HTERT RPE-1 (cell line): ENCODE results near the gene OR2AT4.
"Not testable (repeated sequence)": the region's sequence is repeated elsewhere in the genome, so short reads cannot be mapped to it uniquely, and the experiment has no call there.

Experiments
- in situ Hi-C: fragments of 300-500 bp; cut with MboI; formaldehyde crosslinking; loops from 4 replicates; pipeline ENCODE4 v1.14.3; 2020; ENCODE audit warnings: low sequenced_read_pairs

Gene OR2AT4

DNA sequence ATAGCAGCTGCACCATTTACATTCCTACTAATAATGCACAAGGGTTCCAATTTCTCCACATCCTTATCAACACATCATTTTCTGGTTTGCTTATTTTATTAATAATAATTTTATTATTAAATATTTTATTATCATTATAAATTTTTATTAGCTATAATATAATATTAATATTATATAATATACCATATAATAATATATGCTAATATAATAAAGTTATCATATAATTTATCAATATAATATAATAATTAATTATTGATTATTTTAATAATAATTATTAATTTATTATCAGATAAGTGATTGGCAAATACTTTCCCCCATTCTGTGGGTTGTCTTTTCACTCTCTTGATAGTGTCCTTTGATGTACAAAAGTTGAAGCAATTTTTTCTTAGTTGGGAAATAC, 27.7 kb downstream of the OR2AT4 start:
- in situ Hi-C loops: no loop called here

DNA sequence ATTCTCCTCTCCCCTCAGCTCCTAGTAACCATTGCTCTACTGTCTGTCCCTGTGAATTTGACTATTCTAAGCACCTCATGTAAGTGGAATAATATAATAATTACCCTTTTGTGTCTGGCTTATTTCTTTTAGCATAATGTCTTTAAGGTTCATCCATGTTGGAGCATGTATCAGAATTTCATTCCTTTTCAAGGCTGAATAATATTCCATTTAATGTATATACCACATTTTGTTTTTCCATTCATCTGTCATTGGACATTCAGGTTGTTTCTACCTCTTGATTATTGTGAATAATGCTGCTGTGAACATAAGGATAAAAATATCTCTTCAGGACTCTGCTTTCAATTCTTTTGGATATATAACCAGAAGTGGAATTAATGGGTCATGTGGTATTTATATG, 28.1 kb downstream of the OR2AT4 start:
- in situ Hi-C loops: no loop called here

DNA sequence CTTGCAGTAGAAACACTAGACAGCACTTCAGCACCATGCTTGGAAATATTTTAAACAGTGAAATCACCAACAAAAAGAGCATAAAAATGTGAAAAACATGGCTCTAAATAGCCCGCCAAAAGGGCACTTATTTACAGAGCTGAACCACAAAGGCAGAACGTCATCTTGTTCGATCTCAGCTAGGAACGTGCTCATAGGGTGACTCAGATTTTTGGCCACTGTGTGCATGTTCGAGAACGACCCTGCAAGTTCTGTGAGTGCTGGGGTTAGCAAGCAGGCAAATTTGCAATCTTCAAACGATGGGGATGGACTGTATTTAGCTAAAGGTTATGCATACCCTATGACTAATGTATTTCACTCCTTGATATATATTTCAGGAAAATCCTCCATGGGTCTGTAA, 30.6 kb downstream of the OR2AT4 start:
- in situ Hi-C loops: no loop called here

DNA sequence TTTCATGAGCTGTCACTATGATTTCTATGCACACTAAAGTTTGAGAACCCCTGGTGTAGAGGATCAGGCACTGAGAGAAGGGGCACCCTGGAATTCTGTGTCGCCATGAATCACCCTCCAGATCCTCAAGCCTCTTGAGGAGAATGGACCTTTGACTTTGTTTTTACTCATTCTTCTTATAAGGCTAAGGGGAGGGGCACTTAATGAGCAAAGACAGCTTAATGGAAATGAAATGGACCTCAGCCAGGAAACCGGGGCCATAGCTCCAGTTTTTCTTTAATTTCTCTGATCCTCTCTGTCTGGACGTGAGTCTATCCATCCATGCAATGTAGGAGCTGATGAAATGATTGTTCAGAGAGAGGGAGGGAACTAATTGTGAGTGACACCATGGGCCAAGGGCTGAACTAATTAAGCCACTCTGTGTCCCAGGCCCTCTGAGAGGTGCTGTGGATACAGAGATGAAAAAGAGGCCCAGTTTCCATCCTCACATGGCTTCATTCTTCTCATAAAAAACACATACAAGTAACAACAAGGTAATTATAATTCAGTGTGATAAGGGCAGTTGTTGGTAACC, 32.8 kb downstream of the OR2AT4 start:
- in situ Hi-C loops: no loop called here

DNA sequence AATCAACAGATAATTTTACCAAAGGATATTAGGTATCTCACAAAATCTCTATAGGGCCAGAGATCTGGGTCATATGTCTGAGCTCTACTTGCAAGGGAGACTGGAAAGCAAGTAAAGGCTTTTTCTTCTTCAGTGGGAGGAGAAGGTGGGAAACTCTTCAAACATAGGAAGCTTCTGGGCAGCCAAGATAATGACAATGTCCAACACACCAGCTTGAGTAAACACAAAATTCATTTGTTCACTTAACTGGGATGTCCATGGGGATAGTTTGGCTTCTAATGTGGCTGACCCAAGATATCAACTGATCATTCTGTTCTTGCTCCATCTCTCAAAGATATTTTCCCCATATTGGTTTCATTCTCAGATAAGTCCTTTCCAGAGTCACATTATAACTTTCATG, 37.4 kb downstream of the OR2AT4 start:
- in situ Hi-C loops: no loop called here

DNA sequence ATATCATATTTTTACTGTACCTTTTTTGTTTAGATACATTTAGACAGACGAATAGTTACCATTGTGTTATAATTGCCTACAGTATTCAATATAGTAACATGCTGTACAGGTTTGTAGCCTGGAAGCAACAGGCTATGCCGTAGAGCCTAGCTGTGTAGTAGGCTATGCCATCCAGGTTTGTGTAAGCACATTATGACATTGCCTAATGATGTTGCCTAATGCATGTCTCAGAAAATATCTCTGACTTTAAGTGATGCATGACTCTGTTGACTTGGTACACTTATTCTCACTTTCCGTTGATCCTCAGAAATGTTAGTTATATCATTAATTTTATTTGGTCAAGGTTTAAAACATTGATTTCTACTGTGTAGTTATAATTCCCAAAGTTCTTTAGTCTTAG, 39.9 kb downstream of the OR2AT4 start:
- in situ Hi-C loops: no loop called here

DNA sequence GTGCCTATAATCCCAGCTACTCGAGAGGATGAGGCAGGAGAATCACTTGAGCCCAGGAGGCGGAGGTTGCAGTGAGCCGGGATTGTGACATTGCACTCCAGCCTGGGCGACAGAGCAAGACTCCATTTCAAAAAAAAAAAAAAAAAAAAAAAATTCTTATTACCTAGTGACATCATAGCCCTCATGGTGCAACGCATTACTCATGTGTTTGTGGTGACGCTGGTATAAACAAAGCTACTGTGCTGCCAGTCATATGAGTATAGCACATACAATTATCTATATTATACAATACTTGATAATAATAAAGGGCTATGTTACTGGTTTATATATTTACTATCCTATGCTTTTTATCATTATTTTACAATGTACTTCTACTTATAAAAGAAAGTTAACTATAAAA, 41.2 kb downstream of the OR2AT4 start:
- in situ Hi-C loops: no loop called here

DNA sequence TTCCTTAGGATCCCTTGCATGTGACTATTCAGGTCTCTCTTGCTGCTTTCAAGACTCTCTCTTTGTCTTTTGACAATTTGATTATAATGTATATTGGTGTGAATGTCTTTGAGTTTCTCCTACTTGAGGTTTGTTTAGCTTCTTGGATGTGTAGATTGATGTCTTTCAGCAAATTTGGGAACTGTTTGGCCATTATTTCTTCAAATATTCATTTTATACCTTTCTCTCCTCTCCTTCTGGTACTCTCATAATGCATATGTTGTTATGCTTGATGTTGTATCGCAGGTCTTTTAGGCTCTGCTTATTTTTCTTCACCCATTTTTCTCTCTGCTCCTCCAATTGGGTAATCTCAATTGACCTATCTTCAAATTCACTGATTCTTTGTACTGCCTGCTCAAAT, 44.2 kb downstream of the OR2AT4 start:
- in situ Hi-C loops: no loop called here

DNA sequence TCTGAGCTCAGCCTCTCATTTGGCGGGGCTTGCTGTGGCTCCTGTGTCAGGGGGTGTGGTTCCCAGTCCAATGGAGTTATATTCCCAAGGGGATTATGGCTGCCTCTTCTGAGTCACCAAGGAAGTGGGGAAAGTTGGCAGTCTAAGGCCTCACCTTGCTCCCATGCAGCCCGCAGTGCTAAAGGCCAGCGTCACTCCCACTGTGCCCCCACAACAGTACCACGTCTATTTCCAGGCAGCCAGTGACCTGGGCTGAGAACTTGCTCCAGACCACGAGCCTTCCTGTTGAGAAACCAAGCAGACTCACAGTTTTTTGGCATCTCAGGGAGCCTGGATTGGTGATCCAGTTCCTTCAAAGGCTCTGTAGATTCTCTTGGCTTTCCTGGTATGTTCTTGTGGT, 45.6 kb downstream of the OR2AT4 start:
- in situ Hi-C loops: no loop called here

DNA sequence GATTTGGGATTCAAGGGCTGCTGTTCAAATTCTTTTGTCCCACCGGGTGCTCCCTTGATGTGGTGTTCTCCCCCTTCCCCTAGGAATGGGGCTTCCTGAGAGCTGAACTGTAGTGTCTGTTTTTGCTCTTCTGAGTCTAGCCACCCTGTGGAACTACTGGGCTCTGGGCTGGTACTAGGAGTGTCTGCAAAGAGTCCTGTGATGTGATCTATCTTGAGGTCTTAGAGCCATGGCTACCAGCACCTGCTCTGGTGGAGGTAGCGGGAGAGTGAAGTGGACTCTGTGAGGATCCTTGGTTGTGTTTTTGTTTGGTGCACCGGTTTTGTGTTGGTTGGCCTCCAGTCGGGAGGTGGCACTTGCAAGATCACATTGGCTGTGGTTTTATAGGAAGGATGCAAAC, 46.2 kb downstream of the OR2AT4 start:
- in situ Hi-C loops: no loop called here

DNA sequence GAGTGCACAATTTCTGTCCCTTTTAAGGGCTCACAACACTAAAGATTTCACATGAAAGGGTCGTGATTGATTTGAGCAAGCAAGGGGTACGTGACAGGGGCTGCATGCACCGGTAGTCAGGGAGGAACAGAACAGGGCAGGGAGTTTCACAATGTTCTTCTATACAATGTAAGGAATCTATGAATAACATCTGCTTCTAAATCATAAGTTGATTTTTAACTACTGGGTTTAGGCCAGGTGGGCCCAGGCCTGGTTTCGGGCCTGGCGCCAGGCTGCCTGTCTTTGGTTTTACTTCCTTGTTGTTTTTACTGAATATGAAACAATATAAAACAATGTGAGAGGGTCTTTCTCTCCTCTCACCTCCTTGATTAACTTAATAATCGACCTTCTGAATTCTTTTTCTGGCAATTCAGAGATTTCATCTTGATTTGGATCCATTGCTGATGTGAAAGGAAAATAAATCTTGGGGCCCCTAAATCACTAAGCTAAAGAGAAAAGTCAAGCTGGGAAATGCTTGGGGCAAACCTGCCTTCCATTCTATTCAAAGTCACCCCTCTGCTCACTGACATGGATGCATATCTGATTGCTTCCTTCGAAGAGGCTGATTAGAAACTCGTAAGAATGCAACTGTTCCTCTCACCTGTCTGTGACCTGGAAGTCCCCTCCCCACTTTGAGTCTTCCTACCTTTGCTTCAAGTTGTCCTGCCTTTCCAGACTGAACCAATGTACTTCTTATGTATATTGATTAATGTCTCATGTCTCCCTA, 47.0 kb downstream of the OR2AT4 start:
- in situ Hi-C loops: not testable (repeated sequence)

DNA sequence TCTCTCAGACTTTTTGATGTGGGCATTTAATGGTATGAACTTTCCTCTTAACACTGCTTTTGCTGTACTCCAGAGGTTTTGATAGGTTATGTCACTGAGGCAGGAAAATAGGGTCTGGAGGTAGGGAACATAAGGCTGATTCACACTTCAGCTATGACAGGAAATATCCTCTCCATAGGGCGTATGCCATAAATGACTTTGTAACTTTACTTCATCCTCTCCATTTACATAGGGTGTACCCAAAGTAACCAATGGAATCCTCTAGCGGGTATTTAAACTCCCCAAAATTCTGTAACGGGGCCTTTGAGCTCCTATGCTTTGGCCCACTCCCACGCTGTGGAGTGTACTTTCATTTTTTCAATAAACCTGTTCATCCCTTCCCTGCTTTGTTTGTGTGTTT, 49.5 kb downstream of the OR2AT4 start:
- in situ Hi-C loops: no loop called here

DNA sequence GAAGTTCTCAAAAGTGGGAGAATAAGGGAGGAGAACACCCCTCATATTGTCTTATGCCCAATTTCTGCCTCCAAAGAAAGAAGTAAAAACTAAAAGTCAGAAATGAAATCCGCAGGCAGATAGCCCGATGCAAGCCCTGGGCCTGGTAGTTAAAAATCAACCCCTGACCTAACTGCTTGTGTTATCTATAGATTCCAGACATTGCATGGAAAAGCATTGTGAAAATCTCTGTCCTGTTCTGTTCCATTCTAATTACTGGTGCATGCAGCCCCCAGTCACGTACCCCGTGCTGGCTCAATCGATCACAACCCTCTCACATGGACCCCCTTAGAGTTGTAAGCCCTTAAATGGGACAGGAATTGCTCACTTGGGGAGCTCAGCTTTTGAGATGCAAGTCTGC, 50.0 kb downstream of the OR2AT4 start:
- in situ Hi-C loops: not testable (repeated sequence)

DNA sequence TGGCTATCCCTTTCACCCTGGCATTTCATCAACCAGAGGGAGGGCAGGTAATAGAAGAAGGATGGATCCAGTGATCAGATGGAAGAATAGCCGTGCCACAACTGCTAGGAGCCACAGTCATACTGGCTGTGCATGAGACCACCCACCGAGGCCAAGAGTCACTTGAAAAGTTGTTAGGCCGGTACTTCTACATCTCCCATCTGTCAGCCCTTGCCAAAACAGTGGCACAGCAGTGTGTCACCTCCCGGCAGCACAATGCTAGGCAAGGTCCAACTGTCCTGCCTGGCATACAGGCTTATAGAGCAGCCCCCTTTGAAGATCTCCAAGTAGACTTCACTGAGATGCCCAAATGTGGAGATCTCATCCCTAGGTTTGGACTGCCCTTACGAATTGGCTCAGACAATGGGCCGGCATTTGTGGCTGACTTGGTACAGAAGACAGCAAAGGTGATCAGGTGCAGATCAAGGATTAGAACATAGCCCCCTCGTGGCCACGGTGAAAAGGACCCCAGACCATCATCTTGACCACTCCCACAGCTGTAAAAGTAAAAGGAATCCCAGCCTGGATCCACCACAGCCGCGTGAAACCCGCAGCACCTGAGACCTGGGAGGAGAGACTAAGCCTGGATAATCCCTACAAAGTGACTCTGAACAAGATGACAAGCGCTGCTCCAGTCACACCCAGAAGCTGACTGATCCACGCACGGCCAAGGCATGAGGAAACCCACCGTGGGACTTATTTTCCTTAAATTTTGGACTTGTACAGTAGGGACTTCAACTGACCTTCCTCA, 52.1 kb downstream of the OR2AT4 start:
- in situ Hi-C loops: not testable (repeated sequence)

DNA sequence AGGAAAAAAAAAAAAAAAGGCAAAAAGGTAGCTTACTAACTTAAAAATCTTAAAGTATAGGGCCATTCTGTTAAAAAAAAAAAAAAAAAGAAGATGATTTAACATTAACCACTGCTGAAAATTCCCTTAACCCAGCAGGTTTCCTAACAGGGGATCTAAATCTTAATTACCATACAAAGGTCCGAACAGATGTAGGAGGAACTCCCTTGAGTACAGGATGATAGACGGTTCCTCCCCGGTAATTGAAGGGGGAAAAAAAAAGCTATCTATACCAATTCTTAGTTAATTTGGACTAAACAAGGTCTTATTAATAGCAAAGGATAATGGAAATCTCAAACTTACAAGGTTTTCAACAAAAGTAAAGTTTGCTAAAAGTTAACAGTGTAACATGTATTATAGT, 54.9 kb downstream of the OR2AT4 start:
- in situ Hi-C loops: not testable (repeated sequence)

DNA sequence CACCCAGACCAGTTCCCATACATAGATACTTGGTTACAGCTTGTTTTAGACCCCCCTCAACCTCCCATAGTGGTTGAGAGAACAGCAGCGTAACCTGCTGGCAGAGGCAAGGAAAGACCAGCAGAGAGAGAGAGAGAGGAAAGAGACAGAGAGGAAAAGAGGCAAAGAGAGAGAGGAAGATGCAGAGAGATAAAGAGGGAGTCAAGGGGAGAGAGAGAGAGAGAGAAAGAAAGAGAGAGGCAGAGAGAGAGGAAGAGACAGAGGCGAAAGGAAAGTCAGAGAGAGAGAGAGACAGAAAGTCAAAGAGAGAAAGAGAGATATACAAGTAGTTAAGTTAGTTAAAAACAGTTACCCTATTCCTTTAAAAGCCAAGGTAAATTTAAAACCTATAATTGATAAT, 55.4 kb downstream of the OR2AT4 start:
- in situ Hi-C loops: no loop called here

DNA sequence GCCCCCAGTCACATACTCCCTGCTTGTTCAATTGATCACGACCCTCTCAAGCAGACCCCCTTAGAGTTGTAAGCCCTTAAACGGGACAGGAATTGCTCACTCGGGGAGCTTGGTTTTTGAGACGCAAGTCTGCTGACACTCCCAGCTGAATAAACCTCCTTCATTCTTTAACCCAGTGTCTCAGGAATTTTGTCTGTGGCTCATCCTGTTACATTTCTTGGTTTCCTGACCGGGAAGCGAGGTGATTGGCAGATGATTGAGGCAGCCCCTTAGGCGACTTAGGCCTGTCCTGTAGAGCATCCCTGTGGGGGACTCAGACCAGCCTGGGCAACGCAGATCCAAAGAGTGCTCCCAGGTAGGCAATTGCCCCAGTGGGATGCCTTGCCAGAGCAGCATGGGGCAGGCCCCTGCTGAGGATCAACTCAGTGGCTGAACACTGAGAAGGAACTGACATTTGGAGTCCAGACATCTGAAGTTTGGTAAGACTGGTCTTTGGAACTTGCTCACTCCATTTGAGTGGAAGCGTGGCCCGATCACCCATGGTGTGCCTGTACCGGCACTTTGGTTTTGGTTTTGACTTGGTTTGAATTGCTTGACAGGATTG, 56.4 kb downstream of the OR2AT4 start:
- in situ Hi-C loops: no loop called here

DNA sequence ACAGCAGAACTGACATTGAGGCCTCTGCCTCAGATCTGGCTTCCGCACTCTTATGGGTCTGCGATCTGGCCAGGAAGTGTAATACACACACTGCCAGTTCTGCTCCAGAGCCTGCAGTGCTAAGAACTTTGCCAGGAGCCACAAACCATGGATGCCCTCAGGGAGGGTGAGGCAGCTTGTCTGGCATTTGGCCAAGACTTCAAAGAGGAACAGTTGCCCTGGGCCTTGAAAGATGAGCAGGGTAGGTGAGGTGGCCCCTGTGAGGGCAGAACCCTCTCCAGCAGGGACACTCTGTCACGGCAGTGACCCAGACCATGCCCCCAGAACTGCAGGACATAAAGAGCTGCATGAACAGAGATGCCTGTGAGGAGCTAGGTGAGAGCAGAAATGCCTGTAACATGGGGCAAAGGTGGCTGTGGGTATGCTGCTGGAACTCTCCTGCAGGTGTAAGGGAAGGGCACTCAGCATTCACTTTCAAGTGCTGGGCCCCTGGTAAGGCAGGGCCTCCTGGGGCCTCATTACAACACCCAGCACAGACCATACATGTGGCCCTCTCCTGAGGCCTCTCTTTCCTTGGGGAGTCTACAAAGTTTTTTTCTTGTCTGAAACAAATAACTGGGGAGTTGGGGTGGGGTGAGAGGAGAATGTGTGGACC, 60.6 kb downstream of the OR2AT4 start:
- in situ Hi-C loops: no loop called here

DNA sequence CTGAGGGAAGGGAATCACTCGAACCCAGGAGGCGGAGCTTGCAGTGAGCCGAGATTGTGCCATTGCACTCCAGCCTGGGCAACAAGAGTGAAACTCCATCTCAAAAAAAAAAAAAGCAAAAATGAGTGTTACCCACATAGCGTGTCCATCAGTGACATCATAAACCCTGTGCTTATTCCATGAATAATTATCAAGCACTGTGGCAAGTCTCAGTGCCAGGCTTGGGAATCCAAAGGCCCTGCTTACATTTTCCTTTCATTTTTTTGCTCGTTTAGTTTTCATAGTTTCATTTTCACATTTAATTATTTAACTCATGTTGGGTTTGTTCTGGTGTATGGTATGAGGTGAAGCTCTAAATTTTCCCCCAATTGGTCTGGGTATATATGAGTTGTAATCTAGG, 61.4 kb downstream of the OR2AT4 start:
- in situ Hi-C loops: no loop called here

DNA sequence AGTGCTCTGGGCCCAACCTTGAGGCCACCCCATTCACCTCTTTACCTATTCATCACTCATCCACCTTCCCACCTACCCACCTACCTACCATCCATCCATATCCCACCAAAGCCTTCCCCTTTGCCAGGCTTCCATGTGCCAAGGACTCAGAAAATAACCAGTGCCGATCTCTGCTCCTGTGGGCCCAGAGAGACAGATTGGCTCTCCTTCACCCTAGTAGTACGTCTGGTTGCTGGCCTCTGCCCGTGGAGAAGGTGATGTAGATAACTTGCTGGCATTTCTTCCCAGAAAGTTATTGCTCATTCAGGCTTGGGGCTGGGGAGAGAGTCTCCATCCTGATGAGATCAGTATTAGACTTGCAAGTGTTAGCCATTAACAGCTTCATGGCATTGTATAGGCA, 62.8 kb downstream of the OR2AT4 start:
- in situ Hi-C loops: no loop called here

DNA sequence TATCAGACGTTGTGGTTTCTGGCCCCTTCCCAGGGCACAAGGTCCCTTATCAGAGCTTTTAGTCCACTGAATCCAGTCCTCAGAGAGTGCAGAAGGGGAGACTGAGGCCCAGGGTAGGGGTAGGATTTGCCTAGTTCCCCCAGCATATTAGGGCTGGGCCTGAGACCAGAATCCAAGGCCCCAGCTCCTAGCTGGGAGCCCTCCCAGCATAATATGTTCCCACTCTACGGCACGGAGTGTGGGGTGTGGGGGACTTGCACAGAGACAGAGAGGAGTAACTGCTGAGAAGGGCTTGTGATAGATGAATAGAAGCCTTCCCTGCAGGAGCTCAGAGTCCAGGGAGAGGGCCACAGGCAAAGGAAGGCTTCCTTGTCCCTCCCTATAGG, 64.1 kb downstream of the OR2AT4 start:
- in situ Hi-C loops: no loop called here
